GM23248 (cell line): Measurements from ENCODE around the gene BICRA.

ENCODE experiments used
- EZH2 ChIP-seq: fragments of 200-600 bp; sonication (generic); IDR thresholded peaks from 2 replicates; pipeline ENCODE4 v1.6.1; 2018; ENCODE audit warnings: antibody characterized with exemption, mild to moderate bottlenecking; ENCODE audit not compliant: insufficient read depth, poor library complexity, severe bottlenecking
- EZH2phosphoT487 ChIP-seq: fragments of 200-600 bp; sonication (generic); IDR thresholded peaks from 2 replicates; pipeline ENCODE4 v1.6.1; 2018; ENCODE audit warnings: antibody characterized with exemption, moderate library complexity, mild to moderate bottlenecking, low read depth; ENCODE audit not compliant: insufficient read depth

DNA sequence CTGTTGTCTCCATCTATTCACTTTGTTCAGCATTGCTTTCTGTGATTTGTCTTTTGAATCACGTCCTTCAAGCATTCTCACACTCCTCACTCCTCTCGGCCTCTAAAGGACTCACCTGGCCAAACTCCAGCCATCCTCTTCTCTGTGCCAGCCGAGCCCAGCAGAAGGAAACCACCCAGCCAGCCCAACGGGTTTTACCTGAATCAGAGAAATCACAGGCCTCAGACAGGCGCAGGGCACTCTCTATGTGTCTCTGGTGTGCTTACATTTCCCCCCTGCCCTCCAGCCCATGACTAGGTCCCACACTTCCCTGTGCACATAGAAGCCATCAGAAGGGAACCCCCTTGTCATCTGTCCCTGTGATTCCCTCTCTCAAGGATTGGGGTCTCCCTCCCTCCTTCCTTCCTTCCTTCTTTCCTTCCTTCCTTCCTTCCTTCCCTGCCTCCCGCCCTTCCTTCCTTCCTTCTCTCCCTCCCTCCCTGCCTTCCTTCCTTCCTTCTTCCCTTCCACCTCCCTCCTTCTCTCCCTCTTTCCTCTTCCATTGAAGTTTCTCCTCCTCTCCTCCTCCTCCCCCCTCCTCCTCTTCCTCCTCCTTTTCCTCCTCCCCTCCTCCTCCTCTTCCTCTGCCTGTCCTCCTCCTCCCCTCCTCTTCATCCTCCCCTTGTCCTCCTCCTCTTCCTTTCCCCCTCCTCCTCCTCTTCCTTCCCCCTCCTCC lies 27.2 kb upstream of the BICRA start:
- TF ChIP-seq EZH2phosphoT487 (no peak), EZH2 (no peak)
